Activated naive CD4-positive, alpha-beta T cell treated with anti-CD3 and anti-CD28 coated beads, Interleukin-2, amount 50 U/mL, for 16 hours (primary cell): ENCODE data around the gene PCDHGB4.
"Not testable (repeated sequence)": the region's sequence is repeated elsewhere in the genome, so short reads cannot be mapped to it uniquely, and the experiment has no call there.

Source experiments
- DNase-seq: peaks from one replicate; pipeline ENCODE4 v3.0.0-alpha.2; 2020

The PCDHGB4 gene

GRCh38 chr5:141402553-141403243, 15.2 kb downstream of the PCDHGB4 start, which contains the start of gene PCDHGA9:
Gene PCDHGA9 (plus strand): TSS chr5:141402778. CDS start chr5:141402953, 175 bp downstream.
- no peak for DNase-seq

DNA sequence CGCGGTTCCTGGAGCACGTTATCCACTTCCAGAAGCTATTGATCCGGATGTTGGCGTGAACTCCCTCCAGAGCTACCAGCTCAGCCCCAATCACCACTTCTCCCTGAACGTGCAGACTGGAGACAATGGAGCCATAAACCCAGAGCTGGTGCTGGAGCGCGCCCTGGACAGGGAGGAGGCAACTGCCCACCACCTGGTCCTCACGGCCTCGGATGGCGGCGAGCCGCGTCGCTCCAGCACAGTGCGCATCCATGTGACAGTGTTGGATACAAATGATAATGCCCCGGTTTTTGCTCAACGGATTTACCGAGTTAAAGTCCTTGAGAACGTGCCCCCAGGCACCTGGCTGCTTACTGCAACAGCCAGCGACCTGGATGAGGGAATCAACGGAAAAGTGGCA, 15.9 kb downstream of the PCDHGB4 start:
- no peak for DNase-seq

- peak; percentile 47 for DNase-seq
Observed at GRCh38 chr5:141407790-141408505, 20.4 kb downstream of the PCDHGB4 start, which contains the start of gene PCDHGB6. Gene PCDHGB6 (plus strand): TSS chr5:141408021. CDS start chr5:141408203, 182 bp downstream.

- no peak for DNase-seq
Observed at GRCh38 chr5:141409598-141410306, 22.3 kb downstream of the PCDHGB4 start.

DNA sequence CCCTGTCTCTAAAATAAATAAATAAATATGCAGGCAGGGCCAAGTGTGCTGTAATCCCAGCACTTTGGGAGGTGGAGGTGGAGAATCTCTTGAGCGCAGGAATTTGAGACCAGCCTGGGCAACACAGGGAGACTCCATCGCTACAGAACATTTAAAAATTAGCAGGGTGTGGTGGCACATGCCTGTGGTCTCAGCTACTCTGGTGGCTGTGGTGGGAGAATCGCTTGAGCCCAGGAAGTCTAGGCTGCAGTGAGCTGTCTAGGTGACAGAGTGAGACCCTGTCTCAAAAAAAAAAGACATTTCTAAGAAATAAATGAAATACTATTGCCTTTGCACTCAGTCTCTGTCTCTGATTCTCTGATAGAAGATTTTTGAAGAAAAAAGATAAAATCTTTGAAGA, 24.1 kb downstream of the PCDHGB4 start:
- DNase-seq: no peak

DNA sequence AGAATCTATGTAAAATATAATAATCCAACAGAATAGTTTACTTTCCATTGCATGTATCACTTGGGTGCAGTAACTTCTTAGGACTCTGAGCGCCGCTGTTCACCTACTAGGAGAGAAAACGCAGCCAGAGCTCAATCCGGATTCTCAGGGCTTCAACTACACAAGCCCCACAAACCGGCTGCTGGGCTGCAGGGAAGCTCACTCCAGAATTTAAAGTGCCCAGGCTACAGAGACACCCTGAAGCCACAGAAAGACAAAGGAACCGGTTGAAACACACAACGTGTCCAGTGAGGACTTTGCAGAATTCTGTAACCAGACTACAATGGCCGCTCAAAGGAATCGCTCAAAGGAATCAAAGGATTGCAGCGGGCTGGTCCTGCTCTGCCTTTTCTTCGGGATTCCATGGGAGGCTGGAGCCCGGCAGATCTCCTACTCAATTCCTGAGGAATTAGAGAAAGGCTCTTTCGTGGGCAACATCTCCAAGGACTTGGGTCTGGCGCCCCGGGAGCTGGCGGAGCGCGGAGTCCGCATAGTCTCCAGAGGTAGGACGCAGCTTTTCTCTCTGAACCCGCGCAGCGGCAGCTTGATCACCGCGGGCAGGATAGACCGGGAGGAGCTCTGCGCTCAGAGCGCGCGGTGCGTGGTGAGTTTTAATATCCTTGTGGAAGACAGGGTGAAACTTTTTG, 25.5 kb downstream of the PCDHGB4 start, which contains the start of gene PCDHGA10:
Gene PCDHGA10 (plus strand): TSS at position 134 of the 686 bp plus-strand sequence. CDS start 189 bp downstream, at position 323.
- DNase-seq: peak; percentile 62

DNA sequence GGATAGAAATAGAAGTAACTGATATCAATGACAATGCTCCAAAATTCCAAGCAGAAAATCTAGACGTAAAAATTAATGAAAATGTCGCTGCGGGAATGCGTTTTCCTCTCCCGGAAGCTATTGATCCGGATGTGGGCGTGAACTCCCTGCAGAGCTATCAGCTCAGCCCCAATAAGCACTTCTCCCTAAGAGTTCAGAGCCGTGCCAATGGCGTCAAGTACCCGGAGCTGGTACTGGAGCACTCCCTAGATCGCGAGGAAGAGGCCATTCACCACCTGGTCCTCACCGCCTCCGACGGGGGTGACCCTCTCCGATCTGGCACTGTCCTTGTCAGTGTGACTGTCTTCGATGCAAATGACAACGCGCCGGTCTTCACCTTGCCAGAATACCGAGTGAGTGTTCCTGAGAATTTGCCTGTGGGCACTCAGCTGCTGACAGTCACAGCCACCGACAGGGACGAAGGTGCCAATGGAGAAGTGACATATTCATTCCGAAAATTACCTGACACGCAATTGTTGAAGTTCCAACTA, 26.1 kb downstream of the PCDHGB4 start:
- DNase-seq: no peak

DNA sequence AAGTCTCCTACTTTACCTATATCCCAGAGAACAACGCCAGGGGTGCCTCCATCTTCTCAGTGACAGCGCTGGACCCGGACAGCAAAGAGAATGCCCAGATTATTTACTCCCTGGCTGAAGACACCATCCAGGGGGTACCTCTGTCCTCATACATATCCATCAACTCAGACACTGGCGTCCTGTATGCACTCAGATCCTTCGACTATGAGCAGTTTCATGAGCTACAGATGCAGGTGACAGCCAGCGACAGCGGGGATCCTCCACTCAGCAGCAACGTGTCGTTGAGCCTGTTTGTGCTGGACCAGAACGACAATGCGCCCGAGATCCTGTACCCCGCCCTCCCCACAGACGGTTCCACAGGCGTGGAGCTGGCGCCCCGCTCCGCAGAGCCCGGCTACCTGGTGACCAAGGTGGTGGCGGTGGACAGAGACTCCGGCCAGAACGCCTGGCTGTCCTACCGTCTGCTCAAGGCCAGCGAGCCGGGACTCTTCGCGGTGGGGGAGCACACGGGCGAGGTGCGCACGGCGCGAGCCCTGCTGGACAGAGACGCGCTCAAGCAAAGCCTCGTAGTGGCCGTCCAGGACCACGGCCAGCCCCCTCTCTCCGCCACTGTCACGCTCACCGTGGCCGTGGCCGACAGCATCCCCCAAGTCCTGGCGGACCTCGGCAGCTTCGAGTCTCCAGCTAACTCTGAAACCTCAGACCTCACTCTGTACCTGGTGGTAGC, 27.2 kb downstream of the PCDHGB4 start:
- DNase-seq: not testable (repeated sequence)

GRCh38 chr5:141415275-141415618, 27.7 kb downstream of the PCDHGB4 start:
- not testable (repeated sequence) for DNase-seq

DNA sequence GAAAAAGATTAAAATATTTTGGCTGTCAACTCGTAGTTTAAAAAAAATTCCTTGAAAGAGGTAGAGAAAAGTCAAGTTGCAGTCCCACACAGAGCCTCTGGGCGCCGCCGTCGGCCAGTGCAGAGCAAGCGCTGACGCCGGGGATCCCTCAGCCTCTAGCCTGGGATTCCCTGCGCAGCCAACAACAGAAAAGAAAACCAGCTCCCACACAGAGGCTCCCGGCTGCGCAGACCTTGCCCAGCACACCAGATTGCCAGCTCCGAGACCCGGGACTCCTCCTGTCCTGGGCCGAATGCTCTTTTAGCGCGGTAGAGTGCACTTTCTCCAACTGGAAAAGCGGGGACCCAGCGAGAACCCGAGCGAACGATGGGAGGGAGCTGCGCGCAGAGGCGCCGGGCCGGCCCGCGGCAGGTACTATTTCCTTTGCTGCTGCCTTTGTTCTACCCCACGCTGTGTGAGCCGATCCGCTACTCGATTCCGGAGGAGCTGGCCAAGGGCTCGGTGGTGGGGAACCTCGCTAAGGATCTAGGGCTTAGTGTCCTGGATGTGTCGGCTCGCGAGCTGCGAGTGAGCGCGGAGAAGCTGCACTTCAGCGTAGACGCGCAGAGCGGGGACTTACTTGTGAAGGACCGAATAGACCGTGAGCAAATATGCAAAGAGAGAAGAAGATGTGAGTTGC, 30.1 kb downstream of the PCDHGB4 start, which contains the start of gene PCDHGB7:
Gene PCDHGB7 (plus strand): TSS at position 184 of the 679 bp plus-strand sequence. CDS start 183 bp downstream, at position 367.
- DNase-seq: peak; percentile 43

DNA sequence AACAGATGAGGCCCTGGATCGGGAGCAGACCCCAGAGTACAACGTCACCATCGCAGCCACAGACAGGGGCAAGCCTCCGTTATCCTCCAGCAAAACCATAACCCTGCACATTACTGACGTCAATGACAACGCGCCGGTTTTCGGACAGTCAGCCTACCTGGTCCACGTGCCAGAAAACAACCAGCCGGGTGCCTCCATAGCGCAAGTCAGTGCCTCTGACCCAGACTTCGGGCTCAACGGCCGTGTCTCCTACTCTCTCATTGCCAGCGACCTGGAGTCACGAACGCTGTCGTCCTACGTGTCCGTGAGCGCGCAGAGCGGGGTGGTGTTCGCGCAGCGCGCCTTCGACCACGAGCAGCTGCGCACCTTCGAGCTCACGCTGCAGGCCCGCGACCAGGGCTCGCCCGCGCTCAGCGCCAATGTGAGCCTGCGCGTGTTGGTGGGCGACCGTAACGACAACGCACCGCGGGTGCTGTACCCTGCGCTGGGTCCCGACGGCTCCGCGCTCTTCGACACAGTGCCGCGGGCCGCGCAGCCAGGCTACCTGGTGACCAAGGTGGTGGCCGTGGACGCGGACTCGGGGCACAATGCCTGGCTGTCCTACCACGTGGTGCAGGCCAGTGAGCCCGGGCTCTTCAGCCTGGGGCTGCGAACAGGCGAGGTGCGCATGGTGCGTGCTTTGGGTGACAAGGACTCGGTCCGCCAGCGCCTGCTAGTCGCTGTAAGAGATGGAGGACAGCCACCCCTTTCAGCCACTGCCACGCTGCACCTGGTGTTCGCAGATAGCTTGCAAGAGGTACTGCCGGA, 31.8 kb downstream of the PCDHGB4 start:
- no peak for DNase-seq

- no peak for DNase-seq
Observed at GRCh38 chr5:141420855-141421488, 33.5 kb downstream of the PCDHGB4 start, which contains the start of gene PCDHGA11. Gene PCDHGA11 (plus strand): TSS chr5:141421051. CDS start chr5:141421228, 177 bp downstream.

GRCh38 chr5:141421489-141421855, 34.0 kb downstream of the PCDHGB4 start:
- DNase-seq: no peak

- DNase-seq: no peak
Observed at GRCh38 chr5:141422742-141423291, 35.3 kb downstream of the PCDHGB4 start.

- DNase-seq: no peak
Observed at GRCh38 chr5:141427783-141428426, 40.4 kb downstream of the PCDHGB4 start.

GRCh38 chr5:141430332-141431113, 43.0 kb downstream of the PCDHGB4 start, which contains the start of gene PCDHGA12:
Gene PCDHGA12 (plus strand): TSS chr5:141430507. CDS start chr5:141430760, 253 bp downstream.
- DNase-seq: no peak

- DNase-seq: no peak
Observed at GRCh38 chr5:141431286-141431685, 43.8 kb downstream of the PCDHGB4 start.

GRCh38 chr5:141432308-141432707, 44.8 kb downstream of the PCDHGB4 start:
- not testable (repeated sequence) for DNase-seq
